Measurements from ENCODE around the gene ZNF195.
"Not testable (repeated sequence)": the region's sequence is repeated elsewhere in the genome, so short reads cannot be mapped to it uniquely, and the experiment has no call there.

- not testable (repeated sequence) for TF ChIP-seq CTCF (IDR thresholded peaks at IDR 0.05; ENCODE audit: low read depth, low read length, poor library complexity, severe bottlenecking); EZH2phosphoT487 (IDR thresholded peaks at IDR 0.05; ENCODE audit: borderline replicate concordance, low read length)
These were observed 34.7 kb upstream of the ZNF195 start for GRCh38 chr11:3413666-3414065.

All from DOHH2 (cell line).